Hippocampal formation (tissue), 2 donors: ENCODE results near the gene TMEM132A.
"Not testable (repeated sequence)": the region's sequence is repeated elsewhere in the genome, so short reads cannot be mapped to it uniquely, and the experiment has no call there.

ENCODE experiments used
- DNase-seq, 2 donors: peaks; one replicate each; lab custom pipeline; 2025; lab: John Stamatoyannopoulos, UW

Gene TMEM132A

DNA sequence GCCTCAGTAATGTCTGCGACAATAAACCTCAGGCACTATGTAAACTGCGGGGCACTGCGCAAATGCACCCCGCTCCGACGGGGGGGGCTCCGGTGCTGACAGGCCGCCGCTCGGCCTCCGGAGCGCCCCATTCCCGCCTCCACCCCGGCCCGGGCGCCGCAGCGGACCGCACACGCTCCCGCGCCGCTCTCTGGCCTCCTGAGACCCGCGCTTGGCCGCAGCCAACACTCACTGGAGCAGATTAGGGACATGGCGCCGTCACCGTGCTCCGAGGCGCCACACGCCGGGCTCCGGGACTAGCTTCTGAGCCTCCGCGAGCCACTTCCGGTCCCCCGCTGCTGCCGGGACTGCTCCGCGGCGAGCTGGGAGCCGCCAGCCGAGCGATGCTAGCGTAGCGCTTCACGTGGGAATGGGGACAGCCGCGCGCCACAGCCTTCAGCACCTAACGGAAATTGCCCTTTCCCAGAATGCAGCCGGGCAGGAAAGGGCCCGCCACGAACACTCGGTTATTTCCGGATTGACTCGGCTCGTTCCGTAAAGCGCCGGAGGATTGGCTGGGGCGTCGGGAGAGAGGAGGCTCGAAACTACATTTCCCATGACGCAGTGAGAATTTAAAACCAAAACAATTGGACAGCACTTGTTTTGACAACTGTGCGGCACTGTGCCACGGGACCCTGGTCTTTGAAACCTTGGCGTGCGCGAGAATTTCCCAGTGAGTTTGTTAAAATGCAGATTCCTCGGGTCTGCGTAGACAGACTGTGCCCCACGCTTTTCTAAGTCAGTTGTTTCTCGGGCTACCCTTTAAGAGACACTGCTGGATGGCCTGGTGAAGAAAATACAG is 17.9 kb upstream of the TMEM132A start, which contains the start of gene PRPF19:
TSS of gene PRPF19 (minus strand) at position 454 of the 841 bp plus-strand sequence. CDS start at position 251, 203 bp downstream.
- DNase-seq, result peak; percentile 94 to 98

DNA sequence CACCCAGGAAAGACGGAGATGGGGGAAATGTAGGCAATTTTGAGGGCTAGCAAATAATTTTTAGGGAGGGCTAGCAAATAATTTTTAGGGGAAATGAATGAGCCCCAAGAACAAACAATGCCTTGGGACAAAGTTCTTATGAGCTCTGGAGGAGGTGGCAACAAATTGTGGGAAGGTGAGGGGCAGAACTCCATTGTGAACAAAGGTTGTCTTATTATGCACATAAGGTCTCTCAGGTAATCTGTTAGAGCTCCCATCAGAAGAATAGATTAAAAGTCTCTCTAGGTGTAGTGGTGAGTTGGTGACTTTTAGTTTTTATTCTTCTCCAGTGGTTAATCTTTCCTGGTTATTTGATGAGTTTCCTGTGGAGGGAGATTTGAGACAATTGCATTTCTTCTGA is 15.5 kb upstream of the TMEM132A start:
- DNase-seq, result no peak

DNA sequence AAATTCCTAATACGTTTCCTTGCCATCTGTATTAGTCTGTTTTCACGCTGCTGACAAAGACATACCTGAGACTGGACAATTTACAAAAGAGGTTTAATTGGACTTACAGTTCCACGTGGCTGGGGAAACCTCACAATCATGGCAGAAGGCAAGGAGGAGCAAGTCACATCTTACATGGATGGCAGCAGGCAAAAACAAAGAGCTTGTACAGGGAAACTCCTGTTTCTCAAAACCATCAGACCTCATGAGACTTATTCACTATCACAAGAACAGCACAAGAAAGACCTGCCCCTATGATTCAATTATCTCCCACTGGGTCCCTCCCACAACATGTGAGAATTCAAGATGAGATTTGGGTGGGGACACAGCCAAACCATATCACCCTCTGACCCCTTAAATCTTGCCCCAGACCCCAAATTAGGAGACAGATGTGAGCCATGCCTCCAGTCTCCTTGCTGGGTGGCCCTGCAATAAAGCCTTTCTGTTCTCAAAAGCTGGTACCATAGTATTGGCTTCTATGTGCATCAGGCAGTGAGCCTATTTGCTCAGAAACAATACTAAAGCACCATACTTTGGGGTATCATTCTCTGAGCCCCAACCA is 14.5 kb upstream of the TMEM132A start:
- DNase-seq, result not testable (repeated sequence)

DNA sequence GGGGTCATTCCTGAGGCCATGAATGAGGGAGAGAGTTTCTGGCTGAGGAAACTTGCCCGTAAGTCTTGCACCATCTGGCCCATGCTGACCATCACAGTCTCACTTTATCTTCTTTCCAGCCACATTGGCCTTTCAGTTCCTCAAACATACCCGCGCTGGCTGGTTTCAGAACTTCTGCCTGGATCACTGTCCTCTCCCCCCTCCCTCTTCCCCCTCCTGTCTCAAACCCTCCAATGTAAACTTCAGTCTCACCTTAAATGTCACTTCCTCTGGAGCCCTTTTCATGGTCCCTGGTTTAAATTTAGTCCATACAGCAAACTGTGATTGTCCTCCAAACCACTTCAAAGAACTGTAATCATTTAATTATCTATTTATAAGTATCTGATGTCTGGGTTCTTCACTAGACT is 14.0 kb upstream of the TMEM132A start:
- no peak for DNase-seq

DNA sequence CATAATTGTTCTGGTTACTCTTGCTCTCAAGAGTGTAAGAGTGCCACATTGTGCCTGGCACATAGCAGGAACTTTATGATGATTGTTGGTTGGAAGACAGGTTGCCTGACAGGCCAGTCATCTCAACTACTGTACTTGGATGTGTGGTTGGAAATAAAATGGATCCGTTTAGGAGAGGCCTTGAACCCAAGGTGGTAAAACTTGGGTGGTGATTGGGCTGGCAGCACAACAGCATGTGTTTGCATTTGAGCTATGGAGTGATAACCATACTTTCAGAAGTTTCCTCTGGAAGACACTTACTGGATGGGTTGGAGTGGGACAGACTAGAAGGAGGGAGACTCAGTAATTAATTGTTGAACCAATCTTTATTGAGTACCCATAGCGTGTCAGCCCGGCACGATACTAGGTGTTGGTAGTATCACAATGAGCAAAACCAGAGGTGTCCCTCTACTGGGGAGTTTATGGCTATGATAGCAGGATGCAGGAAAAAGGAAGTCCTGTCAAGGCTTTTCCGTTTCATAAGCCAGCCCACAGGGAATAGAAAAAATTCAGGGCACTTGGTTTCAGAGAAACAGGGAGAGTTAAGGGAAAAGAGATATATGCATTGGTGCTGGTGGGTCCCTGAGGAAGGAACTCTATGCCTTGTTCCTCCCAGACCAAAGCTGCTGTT is 13.4 kb upstream of the TMEM132A start:
- no peak for DNase-seq

DNA sequence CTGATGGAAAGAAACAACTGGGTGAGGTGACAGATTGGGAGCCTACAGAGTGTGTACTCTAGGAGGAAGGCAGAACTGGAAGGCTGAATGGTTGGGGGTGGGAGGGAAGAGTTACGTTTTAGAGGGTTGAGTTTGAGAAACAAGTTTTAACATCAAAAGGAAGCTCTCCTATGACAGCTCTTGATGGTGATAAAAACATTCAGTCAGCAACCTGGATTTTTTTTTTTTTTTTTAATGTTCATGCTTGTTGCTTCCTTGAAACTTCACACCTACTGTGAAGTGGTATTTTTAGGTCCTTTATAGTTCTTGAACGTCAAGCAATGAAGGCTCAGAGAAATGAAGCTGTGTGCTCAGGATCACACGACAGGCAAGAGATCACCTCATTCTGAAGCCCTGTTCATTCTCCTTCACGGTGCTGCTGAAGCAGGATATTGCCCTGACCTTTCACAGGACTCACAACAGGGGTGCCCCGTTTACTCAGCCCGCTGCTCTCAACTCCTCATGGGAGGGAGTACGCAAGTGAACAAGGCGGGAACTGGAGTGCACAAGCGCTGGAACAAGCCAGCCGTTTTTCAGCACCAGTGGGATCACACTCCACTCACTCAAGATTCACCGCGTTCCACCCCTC is 11.9 kb upstream of the TMEM132A start:
- DNase-seq, result no peak

DNA sequence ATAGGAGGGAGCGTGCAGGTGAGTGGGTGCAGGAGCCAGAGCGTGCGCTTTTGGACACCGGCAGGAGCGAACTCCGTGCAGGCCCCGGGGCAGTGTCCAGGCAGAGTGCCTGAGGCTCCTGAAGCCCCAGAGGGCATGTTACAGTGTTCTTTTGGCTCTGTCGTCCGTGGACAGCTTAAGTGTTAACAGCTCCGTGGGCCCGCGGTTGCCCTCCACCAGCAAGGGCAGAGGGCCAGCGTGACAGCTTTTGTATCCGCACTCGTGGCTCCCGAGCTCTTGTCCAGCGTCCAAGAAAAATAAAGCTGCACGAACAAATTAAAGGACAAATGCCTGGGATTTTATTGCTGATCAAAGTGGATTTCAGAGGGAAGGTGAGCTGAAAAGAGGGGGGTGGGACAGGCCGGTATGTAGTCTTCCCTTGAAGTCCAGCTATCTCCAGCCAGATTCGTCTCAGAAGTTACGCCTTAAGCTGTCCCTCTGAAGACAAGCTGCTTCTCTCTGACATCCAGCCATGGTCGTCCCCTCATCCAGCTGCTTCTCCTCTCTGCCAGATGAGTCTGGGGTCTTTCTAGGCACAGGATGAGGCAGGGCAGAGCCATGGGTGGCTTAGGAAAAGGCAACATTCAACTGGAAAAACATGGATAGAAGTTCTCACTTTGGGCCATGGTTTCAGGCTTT is 11.3 kb upstream of the TMEM132A start:
- DNase-seq, result no peak

DNA sequence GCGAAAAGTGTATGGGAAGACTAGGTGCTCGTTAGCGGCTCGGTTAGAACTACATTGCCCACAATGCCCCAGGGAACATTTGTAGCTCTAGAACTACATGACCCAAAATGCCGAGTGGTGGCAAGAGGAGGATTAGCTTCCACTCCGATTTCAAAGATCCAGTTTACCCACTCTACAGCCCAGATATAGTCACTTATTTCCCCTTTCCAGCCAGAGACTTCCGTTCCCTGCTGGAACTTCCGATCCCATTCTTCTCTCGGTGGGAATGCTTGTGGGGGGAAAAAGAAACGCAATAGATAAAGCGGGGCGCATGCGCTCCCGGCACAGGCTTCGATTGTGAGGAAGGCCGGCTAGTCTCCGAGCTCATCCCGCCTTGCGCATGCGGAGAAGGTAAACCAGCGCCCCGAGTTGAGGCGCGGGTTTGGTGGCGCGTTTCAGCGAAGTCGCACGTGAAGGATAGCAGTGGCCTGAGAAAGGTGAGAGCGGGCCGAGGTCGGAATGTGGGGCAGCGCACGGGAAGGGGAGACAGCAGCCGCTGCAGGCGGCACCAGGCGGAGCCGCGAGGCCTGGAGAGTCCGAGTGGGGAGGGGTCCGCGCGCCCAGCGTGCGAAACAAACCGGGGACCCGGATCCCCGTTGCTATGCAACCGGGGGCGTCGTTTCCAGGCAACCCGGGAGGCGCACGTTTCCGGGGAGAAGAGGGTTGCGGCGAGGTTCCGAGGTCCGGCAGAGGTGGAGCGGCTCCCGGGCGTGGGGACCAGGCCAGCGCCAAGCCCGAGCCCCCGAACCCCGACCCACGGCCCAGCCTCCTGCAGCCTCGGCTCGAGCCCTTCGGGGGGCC is 10.2 kb upstream of the TMEM132A start, which contains the start of gene TMEM109:
TSS of gene TMEM109 (plus strand) at position 366 of the 840 bp plus-strand sequence. CDS start 5,536 bp downstream, outside the sequence.
- DNase-seq, result peak; percentile 84 to 97

DNA sequence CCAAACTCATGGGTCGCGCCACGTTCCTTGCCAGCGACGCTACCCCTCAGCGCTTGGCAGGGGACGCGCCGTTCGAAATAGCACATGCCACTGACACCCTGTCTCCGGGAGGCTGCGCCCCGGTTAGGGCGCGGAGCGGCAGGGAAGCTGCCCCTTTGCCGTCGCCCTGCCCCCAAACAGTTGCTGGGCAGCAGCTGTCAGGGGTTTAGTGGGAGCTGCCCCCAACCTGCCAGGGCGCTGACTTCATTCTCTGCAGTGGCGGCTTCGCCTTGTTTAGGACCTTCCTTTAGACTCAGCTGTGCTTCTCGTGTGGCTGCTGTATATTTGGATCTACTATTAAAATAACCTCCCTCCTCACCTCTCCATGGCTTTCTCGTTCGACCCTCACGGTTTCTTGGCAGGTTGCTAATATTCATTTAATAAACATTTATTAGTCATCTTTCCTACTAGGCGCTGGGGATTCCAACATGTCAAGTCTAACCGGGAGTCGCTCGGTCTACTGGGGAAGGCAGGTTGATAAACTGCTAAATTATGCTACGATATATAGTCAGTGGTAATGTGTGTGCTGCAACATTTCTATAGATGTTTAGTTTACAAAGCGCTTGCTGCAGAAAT is 9.5 kb upstream of the TMEM132A start:
- DNase-seq, result no peak

DNA sequence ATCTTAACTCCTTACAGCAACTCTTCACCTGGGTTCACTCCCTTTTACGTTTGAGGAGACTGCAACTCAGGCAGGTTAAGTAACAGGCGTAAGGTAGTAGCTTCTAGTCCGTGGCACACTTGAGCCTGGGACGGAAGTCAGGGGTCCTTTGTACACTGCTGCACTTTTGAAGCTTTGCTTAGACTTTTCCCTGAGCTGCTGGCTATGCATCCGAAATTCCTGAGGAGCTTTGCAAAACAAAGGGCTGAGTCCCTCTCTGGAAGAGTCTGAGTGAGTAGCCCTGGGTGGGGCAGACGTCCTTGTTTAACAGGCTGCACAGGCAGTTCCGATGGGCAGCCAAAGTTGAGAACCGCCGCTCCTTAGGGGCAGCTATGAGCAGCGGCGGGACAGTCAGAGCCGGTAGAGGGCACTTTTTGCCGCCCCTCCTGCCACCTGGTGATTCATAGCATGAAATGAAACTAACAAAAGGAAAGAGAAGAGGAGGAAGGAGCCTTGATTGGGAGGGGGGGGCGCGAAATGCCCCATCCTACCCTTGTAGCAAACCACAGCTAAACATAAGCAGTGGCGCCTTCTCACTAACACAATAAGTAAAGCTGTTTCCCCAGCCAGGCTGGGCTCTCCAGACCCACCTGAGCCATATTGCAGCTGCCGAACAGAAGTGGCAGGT is 8.9 kb upstream of the TMEM132A start:
- DNase-seq, result peak; percentile 13 to 46

DNA sequence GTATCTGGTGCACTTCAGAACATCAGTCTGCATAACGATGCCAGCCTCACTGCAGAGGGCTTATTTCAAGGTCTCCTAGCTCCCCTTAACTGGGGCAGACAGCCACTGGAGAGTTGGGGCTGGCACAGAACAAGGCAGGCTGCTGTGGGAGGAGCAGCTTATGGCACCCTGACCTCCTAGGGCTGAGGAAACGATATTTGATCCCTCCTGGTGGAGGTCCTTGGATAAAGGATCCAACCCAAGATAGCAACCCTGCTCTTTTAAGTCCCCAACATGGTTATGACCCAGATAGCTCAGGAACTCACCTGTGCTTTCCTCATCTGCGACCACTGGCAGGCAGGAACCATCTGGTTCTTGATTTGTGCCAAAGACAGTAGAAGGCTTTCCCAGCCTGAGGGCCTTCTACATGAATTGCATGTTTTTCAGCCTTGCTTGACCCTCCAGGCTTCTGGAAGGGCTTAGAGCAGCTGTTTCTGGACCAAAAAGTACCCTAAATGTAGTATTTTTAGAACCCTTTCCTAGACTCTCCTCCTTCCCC is 7.5 kb upstream of the TMEM132A start:
- no peak for DNase-seq

DNA sequence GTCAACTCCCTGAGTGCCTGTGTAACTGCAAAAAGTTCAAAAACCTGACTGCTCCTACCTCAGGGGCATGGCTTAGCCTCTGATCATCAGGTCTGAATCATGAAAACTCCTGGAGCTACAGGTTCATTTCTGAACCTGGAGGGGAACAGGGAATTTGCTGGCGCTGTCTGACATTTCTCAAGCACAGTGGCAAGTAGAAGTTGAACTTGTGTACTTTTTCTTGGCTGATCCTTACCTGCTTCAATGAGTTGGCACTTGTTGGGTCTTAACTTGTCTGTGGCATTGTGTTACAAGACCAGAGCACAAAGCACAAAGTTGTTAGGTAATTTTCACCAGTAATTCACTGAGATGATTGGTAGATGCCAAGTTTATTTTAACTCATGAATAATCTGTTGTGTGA is 7.0 kb upstream of the TMEM132A start:
- no peak for DNase-seq

DNA sequence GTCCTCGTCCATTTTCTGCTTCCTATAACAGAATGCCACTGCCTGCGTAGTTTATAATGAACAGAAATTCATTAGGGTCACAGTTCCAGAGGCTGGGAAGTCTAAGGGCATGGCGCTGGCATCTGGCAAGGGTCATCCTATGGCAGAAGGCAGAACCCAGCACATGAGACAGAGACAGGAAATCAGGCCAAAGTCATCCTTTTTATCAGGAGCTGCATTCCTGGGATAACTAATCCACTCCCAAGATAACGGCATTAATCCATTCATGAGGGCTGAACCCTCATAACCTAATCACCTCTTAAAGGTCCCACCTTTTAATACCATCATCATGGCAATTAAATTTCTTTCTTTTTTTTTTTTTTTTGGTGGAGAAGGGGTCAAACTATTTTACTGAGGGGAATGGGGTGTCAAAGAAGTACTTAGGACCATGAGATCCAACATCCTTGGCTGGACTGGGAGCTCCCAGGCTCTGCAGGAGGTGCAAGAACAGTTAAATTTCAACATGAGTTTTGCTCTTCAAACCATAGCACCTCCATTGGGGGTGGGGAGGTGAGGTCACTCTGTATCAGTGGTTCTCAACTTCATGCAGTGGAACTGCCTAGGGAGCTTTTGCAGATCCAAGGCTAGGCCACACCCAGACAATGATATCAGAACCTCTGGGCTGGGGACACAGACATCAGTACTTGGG is 5.9 kb upstream of the TMEM132A start:
- DNase-seq, result no peak

DNA sequence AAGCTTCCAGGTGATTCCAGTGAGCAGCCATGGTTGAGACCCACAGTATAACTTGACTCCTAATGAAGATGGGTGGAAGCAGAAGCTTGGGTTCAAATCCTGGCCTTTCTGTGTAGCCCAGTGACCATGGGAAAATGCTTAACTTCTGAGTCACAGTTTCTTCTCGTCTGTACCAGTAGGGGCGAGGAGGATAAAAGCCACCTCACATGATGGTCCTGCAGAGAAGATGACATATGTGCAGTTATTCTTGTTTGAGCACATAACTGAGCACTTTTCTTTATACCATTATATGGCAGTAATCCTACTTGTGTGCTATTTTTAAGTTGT is 5.4 kb upstream of the TMEM132A start:
- DNase-seq, result no peak

DNA sequence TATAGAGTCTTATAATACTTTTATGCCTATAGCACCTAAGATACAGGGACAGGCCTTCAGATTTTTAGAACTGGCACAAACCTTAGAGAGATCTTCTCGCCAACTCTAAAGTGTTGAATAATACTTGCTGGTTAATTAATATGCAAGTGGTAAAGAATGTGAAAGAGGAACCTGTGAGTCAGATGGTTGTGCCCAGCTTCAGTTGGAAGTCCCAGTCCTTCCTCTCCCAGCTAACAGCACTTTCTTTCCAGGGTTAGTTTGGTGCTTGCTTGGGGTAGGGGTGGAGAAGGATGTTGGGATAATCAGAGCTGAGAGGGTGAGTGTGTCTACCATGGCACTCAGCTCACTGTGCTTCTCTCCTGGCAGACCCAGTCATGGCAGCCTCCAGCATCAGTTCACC is 4.9 kb upstream of the TMEM132A start:
- peak in 1 of 2 donors; percentile 36 for DNase-seq

DNA sequence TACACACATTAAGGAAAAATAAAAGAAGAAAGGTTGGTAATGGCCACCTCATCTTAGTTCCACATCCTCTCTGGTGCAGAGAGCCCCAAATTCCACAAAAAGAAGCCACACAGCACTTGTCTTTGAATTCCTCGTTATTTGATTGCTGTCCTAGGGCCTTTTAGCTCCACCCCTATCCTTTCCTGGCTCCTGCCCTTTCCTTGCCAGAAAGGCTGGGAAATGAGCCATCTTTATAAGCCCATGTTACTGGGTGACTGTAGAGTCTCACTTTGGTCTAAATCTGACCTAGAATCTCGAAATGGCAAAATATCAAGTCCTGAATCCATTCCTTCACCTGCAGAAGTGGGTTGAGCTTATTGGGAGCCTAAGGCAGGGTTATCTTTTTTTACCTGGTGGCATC is 4.3 kb upstream of the TMEM132A start:
- DNase-seq, result peak in 1 of 2 donors; percentile 18

DNA sequence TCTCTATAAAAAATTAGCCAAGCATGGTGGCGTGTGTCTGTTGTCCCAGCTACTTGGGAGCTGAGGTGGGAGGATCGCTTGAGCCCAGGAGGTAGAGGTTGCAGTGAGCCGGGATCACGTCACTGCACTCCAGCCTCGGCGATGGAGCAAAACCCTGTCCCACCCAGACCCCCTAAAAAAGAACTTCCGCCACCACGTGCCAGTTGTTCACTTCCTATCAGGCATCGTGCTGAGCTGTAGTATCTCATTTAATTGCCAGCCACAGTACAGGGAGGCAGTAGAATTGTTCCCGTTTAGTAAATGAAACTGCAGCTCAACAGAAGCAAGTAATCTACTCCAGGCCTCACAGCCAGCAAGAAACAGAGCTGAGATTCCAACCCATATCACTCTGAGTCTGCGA is 3.0 kb upstream of the TMEM132A start:
- DNase-seq, result no peak

DNA sequence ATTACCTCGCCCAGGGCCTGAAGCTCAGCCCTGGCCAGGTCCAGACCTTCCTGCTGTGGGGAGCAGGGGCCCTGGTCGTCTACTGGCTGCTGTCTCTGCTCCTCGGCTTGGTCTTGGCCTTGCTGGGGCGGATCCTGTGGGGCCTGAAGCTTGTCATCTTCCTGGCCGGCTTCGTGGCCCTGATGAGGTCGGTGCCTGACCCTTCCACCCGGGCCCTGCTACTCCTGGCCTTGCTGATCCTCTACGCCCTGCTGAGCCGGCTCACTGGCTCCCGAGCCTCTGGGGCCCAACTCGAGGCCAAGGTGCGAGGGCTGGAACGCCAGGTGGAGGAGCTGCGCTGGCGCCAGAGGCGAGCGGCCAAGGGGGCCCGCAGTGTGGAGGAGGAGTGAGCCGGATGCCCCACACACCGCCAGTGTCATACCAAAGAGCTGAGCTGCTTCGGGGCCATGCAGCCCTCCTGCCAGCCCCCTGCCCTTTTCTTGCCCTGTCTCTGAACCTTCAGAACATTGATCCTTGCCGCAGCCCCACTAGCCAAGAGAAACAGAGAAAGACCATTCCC is 2.4 kb upstream of the TMEM132A start:
- no peak for DNase-seq

DNA sequence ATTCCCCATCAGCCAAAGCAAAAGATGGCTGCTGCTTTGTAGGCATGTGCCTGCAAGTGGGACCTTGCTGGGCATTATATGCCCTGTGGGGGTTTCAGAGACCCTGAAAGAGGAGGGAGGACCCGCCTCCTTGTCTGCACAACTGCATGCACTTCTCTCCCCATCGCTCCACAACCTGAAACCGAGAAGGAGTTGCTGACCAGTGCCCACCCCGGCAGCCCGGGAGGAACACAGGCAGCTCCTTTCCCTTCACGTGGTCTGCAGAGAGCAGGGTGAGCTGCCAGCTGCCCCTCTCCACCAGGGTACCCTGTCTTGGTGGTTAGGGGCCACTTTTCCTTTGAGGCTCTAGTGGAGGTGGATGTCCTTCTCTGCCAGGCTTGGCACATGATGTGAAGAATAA is 1.4 kb upstream of the TMEM132A start:
- DNase-seq, result no peak
